NCI-H446 treated with DMSO at 0.1 percent for 48 hours (cell line): ENCODE results near the gene COA8.

Source experiments
- DNase-seq: peaks from one replicate; lab custom pipeline; 2025; lab: John Stamatoyannopoulos, UW

Gene COA8, protein sequence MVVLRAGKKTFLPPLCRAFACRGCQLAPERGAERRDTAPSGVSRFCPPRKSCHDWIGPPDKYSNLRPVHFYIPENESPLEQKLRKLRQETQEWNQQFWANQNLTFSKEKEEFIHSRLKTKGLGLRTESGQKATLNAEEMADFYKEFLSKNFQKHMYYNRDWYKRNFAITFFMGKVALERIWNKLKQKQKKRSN

DNA sequence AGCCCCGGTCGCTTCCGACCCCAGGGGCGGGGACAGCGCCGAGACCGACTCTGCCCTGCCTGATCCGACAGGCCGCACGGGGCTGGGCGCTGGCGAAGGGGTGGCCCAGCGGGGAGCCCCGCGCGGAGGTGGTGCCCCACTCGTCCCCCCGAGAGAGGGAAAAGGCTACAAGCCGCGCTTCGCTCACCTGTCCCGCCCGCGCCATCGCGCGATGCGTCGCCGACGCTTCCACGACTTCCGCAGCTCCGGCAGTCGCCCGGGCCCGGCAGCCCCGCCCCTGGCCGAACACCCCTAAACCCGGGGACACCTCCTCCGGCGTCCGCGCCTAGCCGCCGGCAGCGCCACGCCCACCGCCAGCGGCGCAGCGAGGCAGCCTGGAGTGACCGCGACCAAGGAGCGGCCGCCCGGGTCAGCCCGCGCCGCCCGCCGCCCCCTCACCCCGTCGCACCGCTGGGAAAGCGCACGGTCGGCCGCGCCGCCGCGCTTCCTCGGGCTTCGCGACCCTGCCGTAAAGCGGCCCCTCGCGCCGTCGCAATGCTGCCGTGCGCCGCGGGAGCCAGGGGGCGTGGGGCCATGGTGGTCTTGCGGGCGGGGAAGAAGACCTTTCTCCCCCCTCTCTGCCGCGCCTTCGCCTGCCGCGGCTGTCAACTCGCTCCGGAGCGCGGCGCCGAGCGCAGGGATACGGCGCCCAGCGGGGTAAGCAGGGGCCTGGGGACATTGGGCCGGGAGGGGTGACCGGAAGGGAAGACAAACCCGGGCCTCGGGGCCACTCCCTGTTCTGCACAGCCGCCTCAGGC lies at the start of gene COA8, which contains the start of gene BAG5:
TSS of gene COA8 (plus strand) at position 532 of the 797 bp plus-strand sequence. CDS start at position 574, 42 bp downstream.
TSS of gene BAG5 (minus strand) at position 229 of the 797 bp plus-strand sequence. CDS start 1,493 bp downstream, outside the sequence.
- DNase-seq: peak; percentile 66

DNA sequence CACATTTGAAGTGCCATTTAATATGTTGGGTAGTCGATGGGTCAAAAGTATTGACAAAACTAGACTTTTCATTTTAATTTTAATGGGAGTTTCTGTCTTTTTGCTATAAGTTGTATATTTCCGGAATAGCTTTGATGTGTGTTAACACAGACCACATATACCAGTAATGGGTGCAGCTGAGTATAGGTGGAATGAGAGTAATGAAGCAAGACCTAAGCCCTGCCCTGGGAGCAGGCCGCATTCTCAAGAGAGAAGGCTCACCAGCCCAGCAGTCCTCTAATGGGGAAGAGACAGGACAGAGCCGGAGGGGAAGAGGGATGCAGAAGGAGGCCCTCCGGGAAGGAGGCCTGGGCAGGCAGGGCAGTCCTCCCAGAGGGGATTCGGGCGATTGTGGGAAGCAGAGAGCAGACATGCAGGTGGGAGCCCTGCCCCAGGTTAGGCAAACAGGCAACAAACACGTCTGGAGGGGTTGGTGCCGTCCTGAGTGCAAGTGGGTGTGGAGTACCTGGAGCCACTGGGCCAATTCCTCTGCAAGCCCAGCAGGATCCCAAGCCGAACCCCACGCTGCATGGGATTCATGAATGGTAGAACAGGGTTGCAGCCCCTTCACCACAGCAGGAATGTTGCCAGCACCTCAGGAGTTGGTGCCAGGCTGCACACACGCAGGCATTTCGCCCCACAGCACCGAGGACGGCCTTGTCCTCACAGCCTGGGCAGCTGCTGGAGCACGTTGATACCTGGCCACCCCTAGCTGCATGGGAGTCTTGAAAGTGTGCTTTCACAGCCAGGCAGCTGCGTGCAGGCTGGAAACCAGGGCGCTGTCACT lies 48.0 kb upstream of the COA8 start:
- no peak for DNase-seq

DNA sequence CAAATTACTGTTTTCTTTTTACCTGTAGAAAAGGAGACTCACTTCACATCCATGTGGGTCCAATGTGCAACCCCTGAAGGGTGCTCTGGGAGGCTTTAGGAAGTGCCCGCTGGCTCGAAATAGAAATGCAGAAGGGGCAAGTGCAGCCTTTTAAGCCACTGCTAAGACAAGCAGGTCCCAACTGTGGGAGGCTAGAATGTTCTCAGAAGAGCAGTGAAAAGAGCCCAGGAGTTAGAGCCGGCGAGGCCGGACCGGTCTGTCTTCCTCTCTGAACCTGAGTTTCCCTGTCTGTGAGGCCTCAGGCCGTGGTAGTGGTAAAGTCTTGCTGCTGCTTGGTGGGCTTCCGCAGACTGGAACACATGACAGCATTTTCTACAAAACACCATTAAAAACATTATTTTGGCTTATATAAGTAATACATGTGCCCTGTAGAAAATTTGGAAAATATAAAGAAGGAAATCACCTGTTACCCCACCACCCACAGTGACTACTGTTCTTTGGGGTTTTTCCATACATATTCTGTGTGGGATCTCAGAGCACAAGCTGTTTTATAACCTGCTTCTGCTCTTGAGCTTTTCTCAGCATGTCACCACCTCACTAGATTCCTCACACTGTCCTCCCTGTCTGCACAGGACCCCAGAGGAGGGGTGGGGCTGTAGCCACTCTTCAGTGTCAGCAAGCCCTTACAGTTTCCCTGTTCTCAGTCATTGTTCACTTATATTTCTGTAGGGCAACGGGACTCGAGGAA lies 46.2 kb upstream of the COA8 start:
- DNase-seq: no peak

DNA sequence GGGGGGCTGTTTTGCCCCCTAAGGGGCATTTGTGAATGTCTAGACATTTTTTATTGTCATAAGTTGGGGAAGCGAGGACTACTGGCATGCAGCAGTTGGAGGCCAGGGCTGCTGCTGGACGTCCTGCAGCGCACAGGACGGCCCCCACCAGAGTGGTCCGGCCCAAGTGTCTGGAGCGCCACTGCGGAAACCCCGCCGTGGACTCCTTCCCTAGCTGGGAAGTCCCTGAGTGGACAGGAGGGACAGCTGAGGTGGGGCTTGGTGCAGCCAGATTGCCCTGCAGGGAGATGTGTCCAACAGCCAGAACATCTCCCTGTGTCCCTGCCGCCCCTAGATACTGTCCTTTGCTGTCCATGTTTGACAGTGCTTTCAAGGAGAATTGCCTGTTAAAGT lies 45.6 kb upstream of the COA8 start:
- no peak for DNase-seq

DNA sequence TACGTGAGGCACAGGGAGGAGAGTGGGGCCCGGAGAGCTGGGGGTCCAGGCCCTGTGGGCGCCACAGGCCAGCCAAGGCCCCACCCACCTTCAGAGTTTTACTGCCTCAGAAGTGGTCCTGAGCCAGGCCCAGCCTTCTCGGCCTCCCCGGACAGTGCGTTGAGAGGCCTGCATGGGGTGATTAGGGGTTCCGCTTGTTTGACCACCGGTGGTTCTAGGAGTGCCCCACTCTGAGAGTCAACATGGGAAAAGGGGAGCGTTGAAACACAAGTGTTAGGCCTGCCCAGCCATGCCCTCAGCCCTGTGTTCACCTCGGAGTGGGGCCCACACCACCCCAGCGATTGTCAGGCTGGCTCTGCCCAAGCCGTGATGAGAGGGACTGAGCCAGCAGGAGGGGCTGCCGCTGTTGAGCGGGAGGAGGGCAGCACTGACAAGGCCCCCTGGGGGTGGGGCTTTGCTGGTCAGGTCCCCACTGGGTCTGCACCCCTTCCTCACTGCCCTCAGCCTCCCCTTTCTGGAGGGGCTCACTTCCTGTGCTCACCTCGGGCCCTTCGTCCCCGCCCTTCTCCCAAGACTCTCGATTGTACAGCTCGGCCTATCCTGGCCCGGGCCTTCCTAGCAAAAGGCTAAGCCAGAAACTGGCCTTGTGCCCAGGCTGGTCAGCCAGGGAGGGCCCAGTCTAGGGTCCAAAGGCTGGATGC lies 44.9 kb upstream of the COA8 start:
- DNase-seq: no peak

DNA sequence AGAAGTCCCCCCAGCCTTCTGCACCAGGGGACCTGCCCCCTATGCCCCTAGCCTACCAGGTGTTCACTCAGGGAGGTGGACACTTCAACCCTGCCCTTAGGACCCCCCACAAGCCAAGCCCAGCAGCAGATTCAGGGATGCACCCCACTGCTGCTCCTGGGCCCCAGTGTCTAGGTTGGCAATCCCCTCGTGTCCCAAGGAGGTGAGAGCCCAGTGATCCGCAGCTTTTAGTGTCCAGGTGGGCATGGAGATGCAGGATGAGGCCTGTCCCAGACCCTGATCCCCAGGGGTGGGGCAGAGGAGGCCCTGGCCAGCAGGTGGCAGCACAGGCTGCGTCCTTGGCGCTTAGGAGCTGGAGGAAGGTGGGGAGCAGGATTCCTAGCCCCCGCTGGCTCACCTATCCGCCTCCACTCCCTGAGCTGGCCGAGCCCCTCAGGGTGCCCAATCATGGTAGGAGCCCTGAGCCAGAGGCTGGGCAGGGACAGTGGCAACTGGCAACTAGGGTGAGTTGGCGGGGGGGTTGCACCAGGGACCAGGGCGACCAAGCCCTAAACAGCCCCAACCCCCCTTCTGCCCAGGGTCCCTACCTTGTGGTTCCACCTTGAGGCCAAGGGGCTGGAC lies 44.2 kb upstream of the COA8 start:
- no peak for DNase-seq

DNA sequence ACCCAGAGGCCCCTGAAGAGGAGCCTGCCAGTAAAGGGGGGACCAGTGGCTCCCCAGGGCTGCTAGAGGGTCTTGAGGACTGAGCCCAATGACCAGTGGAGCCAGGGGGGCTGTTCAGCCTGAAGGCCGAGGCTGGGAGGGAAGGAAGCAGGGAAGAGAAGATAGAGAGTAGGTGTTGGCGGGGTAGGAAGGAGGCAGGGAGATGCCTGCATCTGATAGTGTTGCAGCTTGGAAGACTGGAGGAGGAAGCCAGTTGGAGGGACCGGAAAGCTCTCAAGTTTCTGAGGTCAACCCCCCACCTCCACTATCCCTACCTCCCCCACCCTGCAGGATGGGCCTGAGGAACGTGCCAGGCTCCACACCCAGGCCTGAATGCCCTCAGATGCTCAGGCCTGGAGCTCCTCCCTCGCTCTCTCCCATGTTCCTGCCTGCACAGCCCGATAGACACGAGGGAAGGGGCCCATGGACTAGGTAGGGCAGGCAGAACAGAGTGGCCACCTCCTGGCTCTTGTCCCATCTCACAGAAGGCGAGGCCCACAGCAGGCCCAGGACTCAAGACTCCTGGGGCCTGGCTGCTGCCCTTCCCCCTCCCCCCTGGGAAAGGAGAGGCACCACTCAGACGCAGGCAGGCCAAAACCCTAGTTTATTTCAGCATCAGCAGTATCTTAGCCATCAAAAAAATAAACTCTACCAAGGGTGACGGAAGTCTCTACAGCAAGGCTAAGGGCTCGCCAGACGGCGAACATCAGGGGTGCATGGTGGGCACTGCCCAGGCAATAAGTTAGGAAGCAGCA lies 43.5 kb upstream of the COA8 start:
- DNase-seq: peak; percentile 59

DNA sequence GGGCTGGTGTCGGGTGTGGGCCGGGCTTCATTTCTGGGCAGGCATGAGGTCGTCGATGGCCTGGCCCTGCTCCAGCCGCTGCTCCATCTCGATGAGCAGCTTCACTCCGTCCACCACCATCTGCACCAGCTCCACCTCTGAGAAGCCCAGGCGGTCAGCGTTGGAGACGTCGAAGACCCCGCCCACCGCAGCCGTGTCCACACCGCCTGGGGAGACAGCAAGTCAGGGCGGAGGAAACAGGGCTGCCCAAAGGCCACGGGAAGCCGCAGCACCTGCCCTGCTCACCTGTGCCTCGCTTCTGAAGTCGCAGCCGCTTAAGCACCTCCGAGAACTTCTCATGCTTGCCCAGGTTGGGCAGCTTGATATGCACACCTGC lies 42.9 kb upstream of the COA8 start:
- no peak for DNase-seq

DNA sequence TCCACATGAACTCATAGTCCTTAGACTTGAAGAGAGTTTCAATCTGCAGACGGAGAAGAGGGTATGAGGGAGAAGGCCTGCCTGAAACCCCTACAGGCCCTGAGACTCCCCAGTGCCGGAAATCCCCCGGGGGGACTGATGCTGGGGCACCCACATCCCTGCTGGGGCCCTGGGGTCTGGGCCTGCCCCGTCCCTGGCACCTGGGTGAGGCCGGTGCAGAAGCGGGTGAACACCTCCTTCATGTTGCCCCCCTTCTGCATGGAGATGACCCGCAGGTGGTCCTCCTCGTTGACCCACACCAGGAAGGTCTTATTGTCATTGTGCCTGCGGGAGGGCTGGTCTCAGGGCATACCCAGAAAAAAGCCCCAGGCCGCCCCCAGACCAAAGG lies 42.5 kb upstream of the COA8 start:
- DNase-seq: no peak

DNA sequence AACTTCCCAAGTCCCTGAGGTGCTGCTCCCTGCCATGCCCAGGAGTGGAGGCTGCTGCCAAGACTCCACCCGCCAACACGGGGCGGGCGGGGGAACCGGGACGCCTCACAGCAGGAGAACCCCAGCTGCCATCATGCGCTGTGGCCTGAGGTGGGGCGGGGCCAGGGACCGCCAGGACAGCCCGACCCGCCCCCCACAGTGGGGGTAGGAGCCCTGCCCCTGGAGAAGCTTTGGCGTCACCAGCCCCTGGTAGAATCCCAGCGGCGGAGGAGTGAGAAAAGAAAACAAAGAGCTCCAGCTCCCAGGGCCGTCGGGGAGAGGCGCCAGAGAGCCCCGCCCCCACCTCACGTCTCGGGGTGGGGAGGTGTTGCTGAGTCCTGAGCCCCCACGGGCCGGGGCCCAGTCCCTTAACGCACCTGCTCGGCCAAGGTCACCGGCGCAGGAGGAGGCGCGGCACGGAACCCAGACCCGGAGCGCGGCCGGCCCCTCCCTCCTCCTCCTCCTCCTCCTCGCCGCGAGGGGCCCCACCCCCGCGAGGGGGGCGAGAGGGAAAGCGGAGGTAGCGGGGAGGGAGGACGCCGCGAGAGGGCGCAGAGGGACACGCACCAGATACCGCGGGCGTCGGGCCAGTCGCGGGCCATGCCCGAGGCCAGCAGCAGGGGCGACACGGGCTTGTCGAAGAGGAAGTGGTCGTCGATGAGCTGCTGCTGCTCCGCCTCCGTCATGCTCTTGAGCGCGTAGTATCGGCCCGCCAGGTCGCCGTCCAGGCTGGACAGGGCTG lies 41.9 kb upstream of the COA8 start:
- peak; percentile 79 for DNase-seq

DNA sequence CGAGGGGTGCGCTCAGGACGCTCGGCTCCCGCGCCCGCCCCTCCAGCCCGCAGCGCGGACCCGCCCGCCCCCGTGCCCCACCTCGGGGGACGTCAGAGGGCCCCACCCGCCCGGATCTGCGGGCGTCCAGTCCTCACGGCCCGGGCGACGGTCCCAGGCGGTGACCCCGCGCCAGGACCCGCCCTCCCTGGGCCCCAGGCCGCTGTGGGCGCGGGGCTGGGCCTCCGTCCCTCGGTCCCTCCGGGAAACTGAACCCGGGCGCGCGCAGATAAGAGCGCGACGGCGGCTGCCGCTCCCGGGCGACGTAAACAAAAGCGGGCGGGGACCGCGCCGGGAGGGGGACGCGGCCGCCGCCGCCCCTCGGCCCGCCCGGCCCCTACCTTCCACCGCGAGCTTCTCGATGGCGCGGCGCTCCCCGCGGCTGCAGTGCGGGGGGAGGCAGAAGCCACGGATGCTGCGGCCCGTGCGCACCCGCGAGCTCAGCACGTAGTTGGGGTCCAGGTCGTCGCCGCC lies 41.3 kb upstream of the COA8 start:
- no peak for DNase-seq

DNA sequence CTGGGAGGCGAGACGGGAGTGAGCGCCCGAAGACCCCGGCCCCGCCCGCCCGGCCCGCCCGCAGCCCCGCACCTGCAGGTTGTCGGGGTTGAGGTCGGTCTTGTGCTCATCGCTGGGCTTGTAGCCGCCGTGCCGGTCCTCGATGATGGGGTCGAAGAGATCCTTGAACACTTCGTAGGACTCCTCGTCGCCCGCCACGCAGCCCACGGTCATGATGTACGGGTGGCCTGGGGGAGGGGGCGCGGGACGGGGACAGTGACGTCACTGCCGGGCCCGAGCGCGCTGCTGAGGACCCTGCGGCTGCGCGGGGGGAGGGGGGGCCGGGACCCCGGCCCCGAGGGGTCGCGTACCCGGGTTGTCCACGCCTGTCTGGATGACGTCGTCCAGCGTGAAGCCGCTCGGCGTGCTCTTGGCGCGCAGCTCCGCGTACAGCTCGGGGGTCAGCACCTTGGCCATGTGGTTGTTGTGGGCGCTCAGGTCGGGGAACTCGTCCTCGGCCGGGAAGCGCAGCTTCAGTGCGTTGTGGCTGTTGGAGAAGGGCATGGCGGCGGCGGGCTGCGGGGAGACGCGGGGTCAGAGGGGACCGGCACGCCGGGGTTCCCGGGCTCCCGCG lies 40.7 kb upstream of the COA8 start:
- no peak for DNase-seq

DNA sequence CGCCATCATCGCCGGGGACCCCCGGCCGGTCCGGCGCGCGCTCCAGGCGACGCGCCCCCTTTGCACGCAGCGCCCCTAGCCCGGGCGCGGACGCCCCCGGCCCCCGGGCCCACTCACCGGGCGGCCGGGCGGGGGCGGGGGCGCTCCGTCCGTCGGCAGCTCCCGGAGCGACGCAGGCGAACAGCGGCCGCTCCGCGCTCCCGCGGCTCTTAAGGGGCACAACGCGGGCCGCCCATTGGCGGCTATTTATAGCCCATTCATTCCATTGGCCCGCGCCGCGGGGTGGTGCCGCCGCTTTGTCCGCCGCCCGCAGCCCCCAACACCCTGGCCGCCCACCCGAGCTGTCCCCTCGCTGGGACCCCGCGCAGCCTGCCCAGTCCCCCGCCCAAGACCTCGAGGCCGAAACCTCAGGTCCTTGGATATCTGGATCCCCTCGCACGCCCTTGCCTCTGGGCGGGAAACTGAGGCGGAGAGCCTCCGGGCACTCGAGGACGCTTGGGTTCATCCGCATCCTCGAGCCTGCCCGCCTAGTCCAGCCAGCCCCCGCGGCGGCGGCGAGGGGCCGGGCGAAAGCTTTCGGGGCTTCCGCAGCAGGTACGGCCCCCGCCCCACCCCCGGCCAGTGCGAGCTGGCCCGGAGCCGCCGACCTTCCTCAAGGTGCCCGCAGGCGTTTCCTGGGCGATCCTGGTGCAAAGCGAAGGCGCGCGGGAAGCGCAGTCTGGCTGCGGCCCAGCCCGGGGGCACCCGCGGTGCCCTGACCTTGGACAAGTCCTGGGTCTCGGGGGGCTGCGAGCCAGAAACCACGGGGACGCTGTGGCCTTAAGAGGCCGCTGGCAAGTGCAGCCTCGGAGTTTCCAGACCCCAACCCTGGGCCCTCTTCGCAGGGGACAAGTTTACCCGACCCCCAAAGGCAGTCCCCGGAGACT lies 39.8 kb upstream of the COA8 start, which contains the start of gene CKB:
TSS of gene CKB (minus strand) at position 182 of the 926 bp plus-strand sequence. CDS start 337 bp downstream, outside the sequence.
- peak; percentile 71 for DNase-seq

DNA sequence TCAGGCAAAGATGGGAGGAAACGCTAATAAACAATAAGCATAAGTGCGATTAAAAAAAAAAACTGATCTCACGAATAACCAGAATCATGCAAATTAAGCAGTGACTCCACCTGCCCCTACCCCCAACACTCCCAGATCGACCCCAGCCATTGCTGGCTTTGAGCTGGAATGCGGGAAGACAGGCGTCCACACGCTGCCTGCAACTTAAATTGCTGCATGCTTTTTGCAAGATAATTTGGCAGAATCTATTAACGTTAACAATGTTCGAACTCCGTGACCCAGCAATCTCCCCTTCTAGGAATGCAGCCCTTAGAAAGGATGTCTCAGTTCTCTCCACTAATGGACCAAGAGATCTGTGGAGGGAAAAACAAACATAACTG lies 39.2 kb upstream of the COA8 start:
- DNase-seq: no peak

DNA sequence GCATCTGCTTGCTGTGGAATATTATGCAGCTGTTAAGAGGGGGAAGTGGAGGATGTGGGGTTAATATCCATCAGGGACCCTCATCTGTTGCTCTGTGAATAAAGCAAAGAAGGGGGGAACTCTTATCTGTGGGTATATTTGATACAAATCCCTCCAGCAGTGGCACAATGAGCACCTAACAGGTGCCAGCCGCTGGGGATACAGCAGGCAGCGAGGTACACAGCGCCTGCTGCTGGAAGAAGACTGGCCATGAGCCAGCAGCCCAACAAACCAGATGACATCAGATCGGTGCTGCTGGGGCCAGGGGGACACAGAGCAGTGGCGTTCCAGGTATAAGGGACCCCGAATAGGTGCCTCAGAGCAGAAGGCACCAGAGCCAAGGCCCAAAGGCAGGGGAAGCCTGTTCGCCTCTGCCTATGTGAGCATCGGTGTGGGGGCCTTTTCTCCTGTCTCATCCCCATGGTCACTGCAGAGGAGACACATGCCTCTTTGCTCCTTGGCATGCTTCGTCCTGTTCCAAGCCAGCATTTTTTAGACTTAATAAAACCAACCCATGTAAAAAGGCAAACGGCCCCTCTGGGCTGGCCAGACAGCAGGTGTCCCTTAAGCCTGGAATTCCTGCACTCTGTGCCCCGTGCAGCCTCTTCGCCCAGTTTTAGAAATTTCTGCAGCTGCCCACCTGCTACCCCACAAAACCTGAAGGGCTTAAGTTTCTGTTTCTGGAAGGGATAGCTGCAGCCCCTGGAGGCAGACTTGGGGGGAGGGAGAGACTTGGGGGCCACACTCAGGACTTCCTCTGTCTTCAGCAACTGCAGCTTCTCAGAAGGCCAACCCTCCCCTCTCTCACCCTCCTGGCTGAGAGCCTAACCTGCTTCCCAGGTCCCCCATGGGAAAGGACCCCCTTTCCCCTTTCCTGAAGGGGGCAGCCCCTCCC lies 38.5 kb upstream of the COA8 start:
- no peak for DNase-seq
